H9 (cell line): Measurements from ENCODE around the gene PAX8. TPM values are rescaled to one million over a fixed set of nuclear protein-coding genes. Genes with fewer than 3 reads are reported as not detected.
"Not testable (repeated sequence)": the region's sequence is repeated elsewhere in the genome, so short reads cannot be mapped to it uniquely, and the experiment has no call there.

Experiments used
- DNase-seq: peaks from one replicate; pipeline ENCODE4 v3.0.0-alpha.2; 2017
- H2AFZ ChIP-seq: one replicate; pipeline ENCODE4 v1.6.1; 2013; ENCODE audit warnings: mild to moderate bottlenecking, low read length, control low read depth, moderate library complexity
- H2AK5ac ChIP-seq: 2 replicates; pipeline ENCODE4 v1.6.1; 2013; ENCODE audit warnings: low read length, control low read depth, mixed read lengths; ENCODE audit not compliant: insufficient read length
- H2BK120ac ChIP-seq: one replicate; pipeline ENCODE4 v1.6.1; 2013; ENCODE audit warnings: low read depth, mild to moderate bottlenecking, low read length, control low read depth, inconsistent platforms; ENCODE audit not compliant: poor library complexity, severe bottlenecking
- H2BK12ac ChIP-seq: 2 replicates; pipeline ENCODE4 v1.6.1; 2013; ENCODE audit warnings: low read length, control low read depth, mixed read lengths, low read depth; ENCODE audit not compliant: insufficient read length
- H2BK15ac ChIP-seq: 2 replicates; pipeline ENCODE4 v1.6.1; 2013; ENCODE audit warnings: low read depth, low read length, control low read depth
- H2BK20ac ChIP-seq: one replicate; pipeline ENCODE4 v1.6.1; 2013; ENCODE audit warnings: low read depth, mild to moderate bottlenecking, low read length, control low read depth, inconsistent platforms; ENCODE audit not compliant: poor library complexity, severe bottlenecking
- H2BK5ac ChIP-seq: 2 replicates; pipeline ENCODE4 v1.6.1; 2013; ENCODE audit warnings: low read length, control low read depth, mixed read lengths; ENCODE audit not compliant: insufficient read length
- H3K14ac ChIP-seq: 2 replicates; pipeline ENCODE4 v1.6.1; 2013; ENCODE audit warnings: low read length, control low read depth; ENCODE audit not compliant: insufficient read depth
- H3K18ac ChIP-seq: 2 replicates; pipeline ENCODE4 v1.6.1; 2013; ENCODE audit warnings: low read depth, mild to moderate bottlenecking, mixed read lengths, low read length, control low read depth; ENCODE audit not compliant: insufficient read length
- H3K23ac ChIP-seq: 2 replicates; pipeline ENCODE4 v1.6.1; 2013; ENCODE audit warnings: low read length, control low read depth, mixed read lengths, low read depth; ENCODE audit not compliant: insufficient read length
- H3K23me2 ChIP-seq: 2 replicates; pipeline ENCODE4 v1.6.1; 2013; ENCODE audit warnings: low read depth, mild to moderate bottlenecking, mixed read lengths, low read length, control low read depth; ENCODE audit not compliant: insufficient read length, poor library complexity, severe bottlenecking
- H3K27ac ChIP-seq: 2 replicates; pipeline ENCODE4 v1.5.1; 2013; ENCODE audit warnings: low read length, control low read depth, mixed read lengths, low read depth; ENCODE audit not compliant: insufficient read length
- H3K27me3 ChIP-seq: 2 replicates; pipeline ENCODE4 v1.6.1; 2013; ENCODE audit warnings: low read length, control low read depth, inconsistent platforms; ENCODE audit not compliant: insufficient read depth
- H3K4ac ChIP-seq: 2 replicates; pipeline ENCODE4 v1.6.1; 2013; ENCODE audit warnings: low read depth, mild to moderate bottlenecking, control low read depth, inconsistent platforms, low read length, moderate library complexity
- H3K4me1 ChIP-seq: 2 replicates; pipeline ENCODE4 v1.6.1; 2013; ENCODE audit warnings: low read length, control low read depth, inconsistent platforms; ENCODE audit not compliant: insufficient read depth
- H3K4me2 ChIP-seq: 2 replicates; pipeline ENCODE4 v1.6.1; 2013; ENCODE audit warnings: low read length, control low read depth, mixed read lengths; ENCODE audit not compliant: insufficient read length, insufficient read depth
- H3K56ac ChIP-seq: 2 replicates; pipeline ENCODE4 v1.6.1; 2013; ENCODE audit warnings: low read depth, mild to moderate bottlenecking, mixed read lengths, low read length, control low read depth; ENCODE audit not compliant: insufficient read length
- H3K79me1 ChIP-seq: 2 replicates; pipeline ENCODE4 v1.6.1; 2013; ENCODE audit warnings: low read depth, mild to moderate bottlenecking, moderate library complexity, low read length, control low read depth, inconsistent platforms; ENCODE audit not compliant: insufficient read depth, poor library complexity, severe bottlenecking
- H3K79me2 ChIP-seq: 2 replicates; pipeline ENCODE4 v1.6.1; 2013; ENCODE audit warnings: low read length, control low read depth, inconsistent platforms; ENCODE audit not compliant: insufficient read depth
- H3K9ac ChIP-seq: 2 replicates; pipeline ENCODE4 v1.6.1; 2013; ENCODE audit warnings: low read length, control low read depth, mixed read lengths; ENCODE audit not compliant: insufficient read length; ENCODE audit errors: extremely low read depth
- H3K9me3 ChIP-seq: one replicate; pipeline ENCODE4 v1.6.1; 2013; ENCODE audit warnings: low read depth, low read length, inconsistent platforms; ENCODE audit not compliant: control insufficient read depth
- H3T11ph ChIP-seq: one replicate; pipeline ENCODE4 v1.6.1; 2013; ENCODE audit warnings: mild to moderate bottlenecking, low read length, control low read depth, inconsistent platforms
- H4K20me1 ChIP-seq: one replicate; pipeline ENCODE4 v1.6.1; 2013; ENCODE audit not compliant: control insufficient read depth, insufficient read length, insufficient read depth
- H4K5ac ChIP-seq: 2 replicates; pipeline ENCODE4 v1.6.1; 2013; ENCODE audit warnings: low read depth, mild to moderate bottlenecking, mixed read lengths, low read length, control low read depth; ENCODE audit not compliant: insufficient read length
- H4K8ac ChIP-seq: replicated peaks from 2 replicates; pipeline ENCODE4 v1.6.1; 2013; ENCODE audit warnings: low read length, control low read depth, mixed read lengths, low read depth; ENCODE audit not compliant: insufficient read length
- H4K91ac ChIP-seq: 2 replicates; pipeline ENCODE4 v1.6.1; 2013; ENCODE audit warnings: low read depth, mild to moderate bottlenecking, moderate library complexity, mixed read lengths, low read length, control low read depth; ENCODE audit not compliant: insufficient read length
- H3K27ac Mint-ChIP-seq, 3 experiments: 2 replicates in 2 of 3; 3 replicates in 1 of 3; pipeline ENCODE4 v1.8.0; 2020 to 2021; ENCODE audit warnings: mixed read lengths in 3 of 3, mild to moderate bottlenecking in 1 of 3, moderate library complexity in 1 of 3
- H3K27me3 Mint-ChIP-seq: 2 replicates; pipeline ENCODE4 v1.8.0; 2021; ENCODE audit warnings: low read depth, mild to moderate bottlenecking, moderate library complexity, mixed read lengths
- H3K36me3 Mint-ChIP-seq, 3 experiments: 2 replicates in 2 of 3; 3 replicates in 1 of 3; pipeline ENCODE4 v1.8.0; 2020 to 2021; ENCODE audit warnings: low read depth in 3 of 3, mixed read lengths in 3 of 3; ENCODE audit not compliant: insufficient read depth in 1 of 3
- H3K4me1 Mint-ChIP-seq, 2 experiments: 2 replicates each; pipeline ENCODE4 v1.8.0; 2020; ENCODE audit warnings: mixed read lengths in 2 of 2
- H3K4me3 Mint-ChIP-seq, 2 experiments: 2 replicates in 1 of 2; 3 replicates in 1 of 2; pipeline ENCODE4 v1.8.0; 2020 to 2021; ENCODE audit warnings: mild to moderate bottlenecking in 2 of 2, mixed read lengths in 2 of 2, moderate library complexity in 1 of 2
- H3K9me3 Mint-ChIP-seq, 2 experiments: 2 replicates in 1 of 2; 3 replicates in 1 of 2; pipeline ENCODE4 v1.8.0; 2020; ENCODE audit warnings: mild to moderate bottlenecking in 2 of 2, mixed read lengths in 2 of 2, moderate library complexity in 1 of 2
- WGBS: extraction: QIAGEN DNeasy Blood & Tissue Kit; methylation state at CpG from one replicate; pipeline ENCODE4 v1.1.7; 2013; ENCODE audit warnings: missing lambda C conversion rate, low lambda C conversion rate, mixed read lengths; ENCODE audit not compliant: insufficient read length; ENCODE audit errors: extremely low coverage; 5-methylcytosine and 5-hydroxymethylcytosine counted together
- total RNA-seq: library from RNA; stranded (reverse); gene quantifications from 2 replicates; pipeline ENCODE4 v1.2.1, GENCODE V29; 2021

The PAX8 gene
- total RNA-seq, 1 experiment from 2014 or later, result not detected

GRCh38 chr2:113288117-113288673 lies 9.5 kb upstream of the PAX8 start:
- not testable (repeated sequence) for H3K36me3 Mint-ChIP-seq, H2AK5ac ChIP-seq, H3K4me2 ChIP-seq, H3K9me3 ChIP-seq, H4K91ac ChIP-seq, H3K56ac ChIP-seq, H3K79me1 ChIP-seq, H3T11ph ChIP-seq, H4K8ac ChIP-seq, H3K23me2 ChIP-seq, DNase-seq, H3K4me1 Mint-ChIP-seq, H3K4ac ChIP-seq, H2BK120ac ChIP-seq, H3K4me1 ChIP-seq, H4K20me1 ChIP-seq, H3K27ac ChIP-seq, H2AFZ ChIP-seq, H3K18ac ChIP-seq, H3K4me3 Mint-ChIP-seq, H3K23ac ChIP-seq, H4K5ac ChIP-seq, H3K9me3 Mint-ChIP-seq, H3K14ac ChIP-seq, H2BK12ac ChIP-seq, H3K27ac Mint-ChIP-seq, H3K9ac ChIP-seq, H2BK15ac ChIP-seq, H2BK5ac ChIP-seq, H3K79me2 ChIP-seq, H2BK20ac ChIP-seq
- peaks cover 23% of the 10 kb centered on the region; the same call in 1 of the 2 replicates for H3K27me3 ChIP-seq
- H3K27me3 Mint-ChIP-seq, result peaks cover 83% of the 10 kb centered on the region
- WGBS, result no CpG with 5 or more reads among the region's 6 CpGs
